ENCODE data around the gene GET4.

GRCh38 chr7:894164-894867, 18.0 kb downstream of the GET4 start:
- TF ChIP-seq CTCF (IDR thresholded peaks at IDR 0.05) (no peak), POLR2A (IDR thresholded peaks at IDR 0.05) (no peak)
